T-helper 1 cell treated with Interleukin-12 subunit alpha and Interleukin-12 subunit beta and Interleukin-4 antibody, amounts not matched to agents 30 μg/mL and 1 μg/mL, for 36 hours (primary cell): Measurements from ENCODE around the gene RENBP.

ENCODE experiments used
- H3K27ac Mint-ChIP-seq: one replicate; pipeline ENCODE4 v1.8.0; 2021; ENCODE audit warnings: mild to moderate bottlenecking, mixed read lengths
- H3K27me3 Mint-ChIP-seq: one replicate; pipeline ENCODE4 v1.8.0; 2021; ENCODE audit warnings: low read depth, mixed read lengths
- H3K36me3 Mint-ChIP-seq: one replicate; pipeline ENCODE4 v1.8.0; 2021; ENCODE audit warnings: low read depth, mixed read lengths
- H3K4me1 Mint-ChIP-seq: one replicate; pipeline ENCODE4 v1.8.0; 2021; ENCODE audit warnings: low read depth, mixed read lengths
- H3K4me3 Mint-ChIP-seq: one replicate; pipeline ENCODE4 v1.8.0; 2021; ENCODE audit warnings: mild to moderate bottlenecking, moderate library complexity, mixed read lengths
- H3K9me3 Mint-ChIP-seq: one replicate; pipeline ENCODE4 v1.8.0; 2021; ENCODE audit warnings: mixed read lengths

RENBP gene

GRCh38 chrX:153927672-153927921 is 16.8 kb downstream of the RENBP start:
- Mint-ChIP-seq H3K36me3 (peaks cover 21% of the 10 kb centered on the region), H3K9me3 (no peaks in the 10 kb centered on the region), H3K27ac (peak overlapping the region; percentile 97), H3K4me1 (peaks cover 18% of the 10 kb centered on the region), H3K27me3 (no peaks in the 10 kb centered on the region), H3K4me3 (peak overlapping the region; percentile 85)

GRCh38 chrX:153926858-153927671 is 17.4 kb downstream of the RENBP start:
- peaks cover 25% of the 10 kb centered on the region for H3K36me3 Mint-ChIP-seq
- no peaks in the 10 kb centered on the region for H3K27me3 Mint-ChIP-seq
- H3K9me3 Mint-ChIP-seq, result no peaks in the 10 kb centered on the region
- H3K4me1 Mint-ChIP-seq, result peaks cover 23% of the 10 kb centered on the region
- peak overlapping the region; percentile 85 for H3K4me3 Mint-ChIP-seq
- H3K27ac Mint-ChIP-seq, result peak overlapping the region; percentile 97

GRCh38 chrX:153926552-153926857 is 17.9 kb downstream of the RENBP start:
- Mint-ChIP-seq H3K4me1 (peaks cover 24% of the 10 kb centered on the region), H3K36me3 (peaks cover 22% of the 10 kb centered on the region), H3K27ac (peak overlapping the region; percentile 97), H3K4me3 (peak overlapping the region; percentile 85), H3K9me3 (no peaks in the 10 kb centered on the region), H3K27me3 (no peaks in the 10 kb centered on the region)

- peak within 1 kb of the TSS; percentile 97 for H3K27ac Mint-ChIP-seq
- H3K4me1 Mint-ChIP-seq, result peaks cover 23% of the 10 kb centered on the region
- no peaks in the 10 kb centered on the region for H3K27me3 Mint-ChIP-seq
These were observed 18.5 kb downstream of the RENBP start, which contains the start of gene ARHGAP4 for GRCh38 chrX:153925739-153926551. ARHGAP4 (minus strand) TSS chrX:153926264; CDS start chrX:153926202, 62 bp downstream.

GRCh38 chrX:153925387-153925738 is 19.1 kb downstream of the RENBP start:
- Mint-ChIP-seq H3K27me3 (no peaks in the 10 kb centered on the region), H3K4me1 (peaks cover 23% of the 10 kb centered on the region), H3K9me3 (no peaks in the 10 kb centered on the region), H3K36me3 (peaks cover 20% of the 10 kb centered on the region), H3K27ac (peak overlapping the region; percentile 93), H3K4me3 (peak overlapping the region; percentile 96)

More at GRCh38 chrX:153925739-153926551, 18.5 kb downstream of the RENBP start, which contains the start of gene ARHGAP4:
- Mint-ChIP-seq H3K36me3 (peaks cover 20% of the 10 kb centered on the region), H3K9me3 (no peaks in the 10 kb centered on the region), H3K4me3 (peak within 1 kb of the TSS; percentile 96)

- H3K4me3 Mint-ChIP-seq, result peak overlapping the region; percentile 96
- H3K27me3 Mint-ChIP-seq, result no peaks in the 10 kb centered on the region
- H3K4me1 Mint-ChIP-seq, result peaks cover 23% of the 10 kb centered on the region
- H3K36me3 Mint-ChIP-seq, result peaks cover 27% of the 10 kb centered on the region
- H3K27ac Mint-ChIP-seq, result peak overlapping the region; percentile 80
- H3K9me3 Mint-ChIP-seq, result no peaks in the 10 kb centered on the region
These were observed 20.1 kb downstream of the RENBP start for GRCh38 chrX:153924149-153924861.

GRCh38 chrX:153922932-153923857 is 21.2 kb downstream of the RENBP start:
- Mint-ChIP-seq H3K27me3 (no peaks in the 10 kb centered on the region), H3K9me3 (no peaks in the 10 kb centered on the region), H3K4me1 (peaks cover 21% of the 10 kb centered on the region), H3K4me3 (peak overlapping the region; percentile 96), H3K36me3 (peaks cover 28% of the 10 kb centered on the region), H3K27ac (peak overlapping the region; percentile 68)

GRCh38 chrX:153921511-153922446 is 22.7 kb downstream of the RENBP start:
- H3K27me3 Mint-ChIP-seq, result no peaks in the 10 kb centered on the region
- H3K27ac Mint-ChIP-seq, result peak overlapping the region; percentile 80
- peaks cover 17% of the 10 kb centered on the region for H3K4me1 Mint-ChIP-seq
- H3K36me3 Mint-ChIP-seq, result peaks cover 32% of the 10 kb centered on the region
- no peaks in the 10 kb centered on the region for H3K9me3 Mint-ChIP-seq
- H3K4me3 Mint-ChIP-seq, result peak overlapping the region; percentile 96

- no peak overlapping the region for H3K27ac Mint-ChIP-seq
- no peak overlapping the region for H3K4me3 Mint-ChIP-seq
- peaks cover 17% of the 10 kb centered on the region for H3K4me1 Mint-ChIP-seq
- H3K27me3 Mint-ChIP-seq, result no peaks in the 10 kb centered on the region
- no peaks in the 10 kb centered on the region for H3K9me3 Mint-ChIP-seq
- peaks cover 34% of the 10 kb centered on the region for H3K36me3 Mint-ChIP-seq
These were observed 23.4 kb downstream of the RENBP start for GRCh38 chrX:153921070-153921469.

- no peak overlapping the region for H3K27ac Mint-ChIP-seq
- no peaks in the 10 kb centered on the region for H3K9me3 Mint-ChIP-seq
- H3K4me1 Mint-ChIP-seq, result peaks cover 17% of the 10 kb centered on the region
- H3K4me3 Mint-ChIP-seq, result no peak overlapping the region
- H3K27me3 Mint-ChIP-seq, result no peaks in the 10 kb centered on the region
- peaks cover 36% of the 10 kb centered on the region for H3K36me3 Mint-ChIP-seq
These were observed 23.9 kb downstream of the RENBP start for GRCh38 chrX:153920546-153920945.

GRCh38 chrX:153919281-153919680 is 25.2 kb downstream of the RENBP start:
- Mint-ChIP-seq H3K27me3 (no peaks in the 10 kb centered on the region), H3K36me3 (peaks cover 30% of the 10 kb centered on the region), H3K9me3 (no peaks in the 10 kb centered on the region), H3K27ac (no peak overlapping the region), H3K4me1 (peaks cover 14% of the 10 kb centered on the region), H3K4me3 (no peak overlapping the region)

GRCh38 chrX:153917869-153918268 is 26.6 kb downstream of the RENBP start:
- Mint-ChIP-seq H3K27me3 (no peaks in the 10 kb centered on the region), H3K36me3 (peaks cover 26% of the 10 kb centered on the region)

GRCh38 chrX:153913701-153914100 is 30.7 kb downstream of the RENBP start:
- no peaks in the 10 kb centered on the region for H3K9me3 Mint-ChIP-seq
- H3K27ac Mint-ChIP-seq, result no peak overlapping the region
- peaks cover 18% of the 10 kb centered on the region for H3K36me3 Mint-ChIP-seq
- no peak overlapping the region for H3K4me3 Mint-ChIP-seq
- peaks cover 6% of the 10 kb centered on the region for H3K4me1 Mint-ChIP-seq
- no peaks in the 10 kb centered on the region for H3K27me3 Mint-ChIP-seq

More at GRCh38 chrX:153917869-153918268, 26.6 kb downstream of the RENBP start:
- H3K4me3 Mint-ChIP-seq, result no peak overlapping the region
- peaks cover 9% of the 10 kb centered on the region for H3K4me1 Mint-ChIP-seq
- no peak overlapping the region for H3K27ac Mint-ChIP-seq
- no peaks in the 10 kb centered on the region for H3K9me3 Mint-ChIP-seq
